ENCODE results near the gene SLC38A11.

The SLC38A11 gene

DNA sequence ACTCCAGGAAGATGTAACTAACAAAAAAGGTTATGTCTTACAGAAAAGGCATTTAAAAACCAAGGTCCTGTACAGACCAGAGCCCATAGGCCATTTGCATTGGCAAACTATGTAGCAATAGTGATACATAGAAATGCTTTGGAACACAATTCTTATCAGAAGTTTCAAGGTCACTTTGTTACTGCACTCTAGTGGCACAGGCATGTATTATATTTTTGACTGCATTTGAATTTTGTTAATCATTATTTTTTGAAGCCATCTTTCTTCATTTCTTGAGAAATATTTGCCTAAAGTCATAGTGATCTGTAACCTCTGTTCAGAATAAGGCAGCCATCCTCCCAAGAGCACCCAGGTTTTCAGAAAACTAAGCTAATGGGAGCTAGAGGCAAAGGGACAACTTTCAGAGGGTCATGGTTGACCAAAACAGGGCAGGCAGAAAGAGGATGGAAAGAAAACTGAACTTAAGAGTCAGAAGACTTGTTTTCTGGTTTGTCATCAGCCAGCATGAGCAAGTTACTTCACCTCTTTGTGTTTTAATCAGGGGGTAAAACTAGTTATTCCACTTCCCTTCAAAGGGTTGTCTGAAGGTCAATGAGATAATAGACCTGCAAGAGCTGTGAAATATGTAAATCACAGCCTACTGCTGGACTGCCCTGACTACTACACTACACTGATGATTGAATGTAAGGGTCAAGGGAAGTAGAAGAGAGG, 41.5 kb downstream of the SLC38A11 start:
- no peak for DNase-seq

DNA sequence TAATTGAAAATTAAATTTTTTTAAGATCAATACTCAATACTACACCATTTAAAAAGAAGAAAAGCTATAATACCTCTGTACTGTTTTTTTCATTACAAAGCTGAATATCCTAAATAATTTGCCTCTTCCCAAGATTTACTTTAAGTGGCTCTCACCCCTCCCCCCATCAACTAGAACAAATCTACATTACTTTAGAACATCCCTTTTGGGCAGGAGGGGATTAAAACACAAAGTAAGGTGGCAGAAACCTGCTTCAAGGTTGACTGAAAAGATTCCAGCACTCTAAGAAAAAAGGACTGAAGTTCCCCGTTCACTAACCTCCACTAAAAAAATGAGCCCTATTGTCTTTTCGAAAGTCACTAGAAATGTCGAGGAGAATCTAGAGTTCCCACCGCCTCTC, 42.3 kb downstream of the SLC38A11 start:
- DNase-seq, result no peak

DNA sequence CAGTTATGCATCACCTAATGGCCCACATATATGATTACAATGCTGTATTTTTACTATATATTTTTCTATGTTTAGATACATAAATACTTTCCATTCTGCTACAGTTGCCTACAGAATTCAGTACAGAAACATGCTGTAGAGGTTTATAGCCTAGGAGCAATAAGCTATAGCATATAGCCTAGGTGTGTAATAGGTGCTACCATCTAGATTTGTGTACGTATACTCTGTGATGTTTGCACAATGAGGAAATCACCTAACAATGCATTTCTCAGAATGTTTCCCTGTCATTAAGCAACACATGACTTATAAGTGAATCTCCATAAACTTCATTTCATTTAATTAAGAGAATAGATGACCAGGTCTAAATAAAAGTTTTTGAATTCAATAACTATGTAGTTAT, 43.5 kb downstream of the SLC38A11 start:
- DNase-seq, result no peak

DNA sequence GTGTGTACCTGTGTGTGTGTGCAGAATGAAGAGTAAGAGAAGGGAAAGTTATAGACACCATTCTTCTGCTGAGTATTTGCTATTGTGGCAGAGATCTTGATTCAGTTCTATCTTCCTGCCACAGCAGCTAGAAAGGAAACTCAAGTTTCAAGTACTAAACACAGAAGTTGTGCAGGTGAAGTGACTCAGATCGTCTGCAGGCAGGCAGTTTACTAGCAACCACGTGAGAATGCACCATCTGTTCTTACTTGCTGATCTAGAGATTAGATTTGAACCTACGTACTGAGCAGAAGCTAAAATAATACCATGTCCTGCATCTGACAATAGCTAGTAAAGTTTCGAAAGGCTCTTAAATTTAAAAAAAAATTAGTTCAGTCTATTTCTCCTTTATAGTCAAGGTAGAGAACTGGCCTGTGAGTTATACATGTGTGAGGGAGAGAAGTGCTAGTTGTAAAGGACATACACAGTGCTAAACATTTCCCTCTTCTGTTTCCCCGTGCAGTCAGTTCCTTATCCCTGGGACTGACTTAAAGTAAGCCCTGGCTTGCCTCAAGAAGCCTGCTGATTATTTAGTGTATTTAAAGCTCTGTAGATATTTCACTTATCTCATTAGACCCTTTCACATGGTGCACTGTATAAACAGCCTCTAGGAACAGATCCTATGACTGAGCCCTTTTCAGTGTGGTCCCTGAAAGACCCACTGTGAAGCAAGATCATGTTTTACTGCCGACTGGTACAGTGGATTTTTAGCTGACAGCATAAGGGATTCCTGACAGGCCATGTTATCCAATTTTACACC, 45.0 kb downstream of the SLC38A11 start:
- no peak for DNase-seq

DNA sequence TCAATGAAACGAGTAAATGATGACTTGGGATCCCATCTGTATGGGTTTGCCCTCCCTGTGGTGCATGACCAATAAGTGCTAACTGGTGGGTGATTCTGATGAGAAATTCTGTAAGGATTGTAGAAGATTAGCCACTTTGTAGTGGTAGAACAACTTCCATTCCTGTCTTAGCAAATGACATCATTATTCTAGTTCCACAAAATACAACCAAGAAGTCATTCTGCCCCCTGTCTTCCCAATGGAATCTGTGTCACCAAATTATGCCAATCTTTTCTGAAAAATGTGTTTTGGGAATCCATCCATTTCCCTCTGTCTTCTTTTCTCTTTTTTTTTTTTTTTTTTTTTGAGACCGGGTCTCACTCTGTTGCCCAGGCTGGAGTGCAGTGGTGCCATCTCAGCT, 48.4 kb downstream of the SLC38A11 start:
- DNase-seq, result no peak

DNA sequence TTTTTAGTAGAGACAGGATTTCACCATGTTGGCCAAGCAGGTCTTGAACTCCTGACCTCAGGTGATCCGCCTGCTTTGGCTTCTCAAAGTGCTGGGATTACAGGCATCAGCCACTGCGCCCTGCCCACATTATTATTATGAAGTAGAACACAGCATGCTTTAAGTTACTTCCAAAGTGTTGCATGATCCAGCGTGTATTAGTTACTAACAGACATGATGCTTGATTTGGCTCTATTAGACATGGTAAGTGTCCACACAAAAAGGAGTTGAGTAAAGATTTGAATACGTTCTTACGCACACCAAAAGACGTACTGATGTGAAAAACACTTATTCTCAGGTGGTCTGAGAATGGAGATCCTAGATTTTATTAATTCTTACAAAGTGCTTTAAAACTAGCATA, 50.0 kb downstream of the SLC38A11 start:
- DNase-seq, result no peak

DNA sequence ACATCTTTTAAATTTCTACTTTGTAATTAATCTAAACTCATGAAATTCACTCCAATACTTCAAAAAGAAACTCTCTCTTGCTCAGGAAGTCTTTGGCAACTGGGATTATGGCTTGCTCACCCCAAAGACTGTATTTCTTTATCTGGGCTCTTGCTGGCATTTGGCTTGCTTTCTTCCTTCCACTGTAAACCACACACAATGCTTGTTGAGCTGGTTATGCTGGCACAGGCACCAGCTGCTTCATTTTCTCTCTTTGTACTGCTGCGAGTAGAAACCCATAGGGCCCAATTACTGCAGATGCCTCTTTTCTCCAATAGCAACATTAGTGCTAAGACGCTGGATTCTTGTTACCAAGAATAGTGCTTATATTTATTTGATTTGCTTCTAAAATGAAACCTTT, 51.4 kb downstream of the SLC38A11 start:
- no peak for DNase-seq

DNA sequence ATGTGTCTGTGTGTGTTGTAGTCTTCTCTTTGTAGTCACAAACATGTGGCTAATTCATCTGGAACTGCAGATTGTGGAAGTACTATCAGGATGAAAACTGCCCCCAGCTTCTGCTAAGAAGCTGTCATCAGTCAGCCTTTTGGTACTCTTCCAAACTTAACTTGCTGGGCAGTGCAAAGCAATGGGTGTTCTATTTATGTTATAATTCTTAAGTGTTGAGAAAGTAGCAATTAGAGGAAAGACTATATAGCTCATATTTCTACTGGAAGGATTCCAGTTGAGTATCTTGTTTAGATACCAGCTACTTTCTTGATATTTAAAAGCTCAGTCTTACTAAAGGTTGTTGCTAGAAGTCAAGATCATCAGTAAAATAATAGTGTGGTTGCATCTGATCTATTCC, 52.1 kb downstream of the SLC38A11 start:
- no peak for DNase-seq

DNA sequence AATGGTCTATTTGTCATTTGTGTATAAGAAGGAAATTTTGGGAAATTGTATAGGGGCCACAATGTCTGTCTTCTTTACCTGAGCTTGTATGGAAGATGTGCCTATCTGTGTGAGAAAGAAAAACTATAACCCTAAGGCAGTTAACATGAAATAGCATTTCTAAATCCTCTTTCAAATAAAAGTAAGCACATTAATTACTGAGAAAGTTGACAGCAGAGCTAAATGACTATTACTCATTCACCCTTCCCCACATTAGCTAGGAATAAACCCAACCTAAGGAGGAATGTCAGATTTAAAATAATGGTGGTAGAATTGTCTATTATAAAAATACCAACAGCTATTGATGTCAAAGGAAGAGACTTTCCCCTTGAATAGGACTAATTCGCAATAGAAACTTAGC, 56.2 kb downstream of the SLC38A11 start:
- no peak for DNase-seq

DNA sequence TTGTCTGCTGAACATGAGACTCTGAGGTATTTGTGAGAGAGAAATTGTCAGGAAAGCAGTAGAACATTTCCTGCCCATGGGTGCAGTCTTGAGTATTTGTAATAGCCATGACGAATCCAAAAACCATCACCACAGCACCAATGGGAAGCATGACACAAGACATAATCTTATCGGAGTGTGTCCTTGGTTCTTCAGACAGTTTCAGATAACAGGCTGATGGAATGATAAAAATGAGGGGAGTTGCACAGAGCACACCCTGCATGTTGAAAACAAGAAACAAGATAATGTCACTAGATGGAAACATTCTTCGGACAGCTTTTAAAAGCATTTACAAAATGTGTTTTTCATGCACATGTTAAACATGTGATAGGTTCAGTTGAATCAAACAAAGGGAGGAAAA, 56.9 kb downstream of the SLC38A11 start:
- no peak for DNase-seq

DNA sequence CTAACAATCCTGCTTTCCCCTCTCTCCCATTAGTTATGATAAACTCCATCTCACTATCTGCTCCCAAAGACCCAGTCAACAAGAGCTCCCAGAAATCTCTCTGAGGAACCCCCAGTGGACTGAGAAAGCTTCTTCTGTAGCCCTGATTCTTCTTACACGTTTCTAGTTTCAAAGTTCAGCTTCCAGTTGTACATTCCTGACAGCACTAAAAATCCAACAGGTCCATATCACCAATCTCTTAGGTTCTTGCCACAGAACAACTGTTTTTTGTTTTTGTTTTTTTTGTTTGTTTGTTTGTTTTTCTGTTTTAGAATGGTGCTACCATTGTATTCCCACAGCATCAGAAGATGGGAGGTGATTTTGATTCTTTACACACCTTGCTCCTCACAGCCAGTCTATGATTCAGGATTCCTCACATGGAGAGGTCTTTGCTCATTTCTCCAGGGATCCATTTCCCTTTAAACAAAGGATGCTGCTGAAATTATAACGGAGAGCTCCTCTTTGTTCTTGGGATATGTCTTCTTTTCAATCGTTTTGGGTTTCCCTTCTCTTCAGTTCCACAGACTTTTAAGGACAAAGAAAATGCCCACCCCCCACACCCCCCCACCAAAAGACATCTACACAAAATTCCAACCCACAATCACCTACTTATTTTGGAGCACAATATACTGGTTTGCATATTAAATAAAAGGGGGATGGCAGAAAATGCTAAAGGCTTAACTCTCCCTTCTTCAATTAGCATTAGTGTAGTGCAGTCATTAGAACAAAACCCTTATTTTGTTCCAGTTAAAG, 57.7 kb downstream of the SLC38A11 start:
- DNase-seq, result no peak

DNA sequence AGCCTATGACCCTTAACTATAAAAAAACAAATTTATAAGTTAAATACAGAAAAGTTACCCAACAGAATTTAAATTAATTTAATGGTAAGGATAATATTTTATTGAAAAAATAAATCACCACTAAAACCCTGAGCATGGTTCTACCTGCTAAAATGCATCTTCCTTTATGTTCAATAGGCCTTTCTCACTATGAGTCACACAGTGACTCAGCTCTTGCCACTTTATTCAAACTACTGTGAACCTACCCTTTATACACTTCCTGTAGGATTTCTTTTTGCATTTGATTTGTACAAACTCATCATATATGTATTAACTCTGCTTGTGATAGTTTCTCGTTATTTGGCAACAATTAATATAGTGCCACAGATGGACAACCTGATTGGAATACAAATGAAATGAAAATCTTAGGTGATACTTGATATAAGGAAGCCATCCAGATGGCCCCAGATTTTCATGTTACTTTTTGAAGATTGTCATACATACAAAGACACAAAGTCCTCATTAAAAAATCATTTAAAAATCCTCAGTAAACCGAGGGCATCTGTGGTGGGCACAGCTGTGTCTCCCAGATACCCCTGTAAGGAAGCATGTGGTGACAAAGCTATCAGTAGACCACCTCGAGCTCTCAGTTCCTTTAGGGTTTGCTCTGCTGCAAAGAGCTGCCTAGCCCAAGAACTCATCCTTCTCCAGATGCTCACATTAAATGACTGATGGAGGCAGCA, 58.5 kb downstream of the SLC38A11 start:
- DNase-seq, result no peak

DNA sequence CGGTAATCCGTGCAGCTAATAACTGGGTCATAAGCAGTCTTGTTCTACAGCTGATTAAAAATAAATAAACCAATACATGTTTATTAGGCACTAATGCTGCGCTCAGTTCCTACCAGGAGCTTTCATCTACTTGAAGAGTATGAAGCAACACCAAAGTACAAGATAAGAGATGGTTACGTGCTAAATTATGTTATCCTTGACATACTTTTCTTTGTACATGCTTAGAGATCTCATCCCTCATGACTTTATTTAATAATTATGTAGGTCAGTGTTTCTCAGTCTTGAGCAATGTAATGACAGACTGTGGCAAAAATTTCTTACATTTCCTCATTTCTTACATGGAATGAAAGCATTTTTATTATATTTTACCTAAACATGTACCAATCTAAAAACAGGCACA, 59.1 kb downstream of the SLC38A11 start:
- no peak for DNase-seq

DNA sequence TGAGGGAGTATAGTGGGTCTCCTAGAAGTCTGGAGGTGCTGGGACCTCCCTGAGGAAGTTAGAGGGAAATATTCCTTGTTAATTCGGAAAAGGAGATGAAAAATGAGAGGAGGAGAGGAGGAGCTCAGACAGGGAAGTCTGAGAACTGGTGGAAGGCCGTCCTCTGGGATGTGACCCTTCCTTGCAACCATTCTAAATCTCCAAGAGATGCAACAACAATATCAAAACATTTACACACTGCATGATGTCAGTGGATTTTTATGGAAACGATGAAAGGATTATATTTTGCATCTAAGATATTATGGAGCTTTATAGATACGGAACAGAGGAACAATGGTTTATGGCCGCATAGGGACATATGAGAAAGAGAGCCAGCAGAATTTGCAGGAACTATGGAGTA, 63.9 kb downstream of the SLC38A11 start:
- no peak for DNase-seq

DNA sequence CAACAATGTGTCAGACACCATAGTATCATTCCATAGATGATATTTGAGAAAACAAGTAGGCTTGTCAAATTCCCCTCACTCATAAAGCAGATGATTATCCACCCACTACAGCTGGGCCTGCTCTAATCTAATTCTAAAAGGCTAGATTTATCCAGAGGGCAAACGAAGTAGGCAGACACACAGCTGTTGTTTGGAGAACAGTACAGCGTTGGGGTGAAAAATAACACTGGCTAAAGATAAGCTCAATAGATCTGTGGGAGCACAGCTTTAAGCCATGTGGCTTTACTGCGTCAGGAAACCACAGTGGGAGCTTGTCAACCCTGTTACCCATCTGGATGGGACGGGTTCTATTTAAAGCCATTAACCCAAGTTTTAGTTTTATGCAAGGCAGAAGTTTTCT, 64.8 kb downstream of the SLC38A11 start:
- DNase-seq, result no peak

DNA sequence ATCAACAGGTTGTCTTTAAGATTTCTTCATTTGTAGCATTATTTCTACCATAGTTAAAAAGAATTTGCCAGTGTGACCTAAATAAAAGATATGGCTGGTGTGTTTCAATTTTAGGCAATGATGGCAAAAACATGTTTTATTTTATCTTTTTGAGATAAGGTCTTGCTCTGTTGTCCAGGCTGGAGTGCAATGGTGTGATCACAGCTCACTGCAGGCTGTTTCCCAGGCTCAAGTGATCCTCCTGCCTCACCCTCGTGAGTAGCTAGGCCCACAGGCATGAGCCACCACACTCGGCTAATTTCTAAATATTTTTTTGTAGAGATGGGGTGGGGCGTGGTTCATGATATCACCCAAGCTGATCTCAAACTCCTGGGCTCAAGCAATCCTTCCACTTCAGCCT, 66.7 kb downstream of the SLC38A11 start:
- no peak for DNase-seq

DNA sequence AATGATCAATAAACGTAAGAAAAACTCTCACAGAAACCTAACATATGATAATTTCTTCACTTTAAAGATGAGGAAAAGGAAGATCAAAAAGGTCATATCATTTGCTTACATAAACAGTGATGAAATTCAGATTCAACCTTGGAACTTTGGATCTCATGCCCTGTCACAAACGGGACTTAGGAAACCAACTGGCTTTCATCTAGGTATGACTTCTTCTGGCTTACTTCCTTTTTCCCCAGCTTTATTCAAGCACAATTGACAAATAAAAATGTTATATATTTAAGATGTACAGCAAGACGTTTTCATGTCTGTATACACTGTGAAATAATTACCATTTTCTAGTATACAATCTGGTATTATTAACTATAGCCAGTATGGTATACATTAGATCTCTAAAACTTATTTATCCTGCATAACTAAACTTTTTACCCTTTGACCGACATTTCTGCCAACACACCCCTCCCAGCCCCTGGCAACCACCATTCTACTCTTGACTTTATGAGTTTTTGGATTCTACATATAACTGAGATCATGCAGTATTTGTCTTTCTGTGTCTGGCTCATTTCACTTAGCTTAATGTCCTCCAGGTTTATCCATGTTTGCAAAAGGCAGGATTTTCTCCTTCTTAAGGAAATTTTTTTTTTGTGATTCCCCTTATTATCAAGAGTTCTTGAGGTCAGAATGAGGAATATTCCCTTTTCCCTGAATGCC, 67.7 kb downstream of the SLC38A11 start:
- DNase-seq, result no peak

DNA sequence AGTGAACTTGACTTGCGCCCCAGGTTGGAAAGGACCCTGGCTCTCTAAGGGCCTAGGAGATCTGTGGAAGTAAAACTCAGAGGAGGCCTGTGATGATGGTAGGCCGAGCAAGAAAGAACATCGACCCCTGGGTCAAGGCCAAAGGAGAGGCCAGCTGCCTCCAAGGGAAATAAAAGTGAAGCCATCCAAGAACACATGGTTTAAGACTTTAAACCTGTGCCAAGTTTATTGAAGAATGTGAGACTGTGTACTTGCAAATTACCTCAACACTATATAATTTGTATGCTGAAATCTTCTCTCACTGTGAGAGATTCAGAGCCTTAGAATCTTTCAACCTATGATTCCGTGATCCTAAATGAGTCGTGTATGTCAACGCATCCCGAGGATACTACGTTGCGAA, 73.0 kb downstream of the SLC38A11 start:
- no peak for DNase-seq

DNA sequence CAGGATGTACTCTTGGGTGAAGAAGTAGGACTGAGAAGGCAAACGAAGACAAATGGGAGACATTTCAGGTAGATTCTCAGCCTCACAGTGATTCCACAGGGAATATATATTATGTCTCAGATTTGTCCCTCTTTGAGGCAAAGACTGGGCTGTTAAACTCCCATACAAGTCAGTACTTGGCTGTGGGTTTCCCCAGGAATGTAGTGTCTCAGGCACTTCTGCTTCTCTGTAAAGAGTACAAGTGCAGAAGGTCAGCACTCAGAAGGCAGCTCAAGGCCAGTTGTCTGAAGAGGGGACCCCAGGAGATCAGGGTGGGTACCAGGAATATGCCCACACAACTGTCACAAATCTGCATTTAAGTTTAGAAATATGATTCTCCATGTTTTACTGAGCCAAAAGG, 73.8 kb downstream of the SLC38A11 start:
- no peak for DNase-seq

DNA sequence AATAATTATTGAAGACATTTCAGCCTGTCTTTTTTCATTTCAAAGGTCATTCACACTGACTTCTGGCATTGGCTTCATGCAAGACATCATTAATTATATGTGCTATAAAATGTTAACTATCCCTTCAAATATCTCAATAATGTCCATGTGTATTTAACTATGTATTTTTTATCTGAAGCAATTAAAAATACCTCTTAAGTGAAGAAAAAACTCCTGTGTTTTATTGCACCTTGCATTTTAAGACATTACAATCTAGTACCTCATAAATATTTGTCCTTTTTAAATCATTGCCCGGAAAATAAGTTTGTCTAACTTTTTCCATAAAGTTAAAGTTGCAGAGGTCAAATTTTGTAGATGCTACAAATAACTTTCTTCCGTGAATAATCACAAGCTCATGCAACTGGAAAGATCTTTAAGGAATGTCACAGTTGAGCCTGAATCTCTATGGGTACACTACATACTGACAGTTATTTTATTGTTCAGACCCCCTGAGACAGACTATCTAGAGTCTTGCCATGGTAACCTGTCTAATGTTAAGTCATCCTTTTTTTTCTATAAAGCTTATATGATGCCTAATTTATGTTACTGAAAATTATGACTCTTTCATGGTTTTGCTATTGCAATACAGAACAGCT, 75.3 kb downstream of the SLC38A11 start:
- no peak for DNase-seq

DNA sequence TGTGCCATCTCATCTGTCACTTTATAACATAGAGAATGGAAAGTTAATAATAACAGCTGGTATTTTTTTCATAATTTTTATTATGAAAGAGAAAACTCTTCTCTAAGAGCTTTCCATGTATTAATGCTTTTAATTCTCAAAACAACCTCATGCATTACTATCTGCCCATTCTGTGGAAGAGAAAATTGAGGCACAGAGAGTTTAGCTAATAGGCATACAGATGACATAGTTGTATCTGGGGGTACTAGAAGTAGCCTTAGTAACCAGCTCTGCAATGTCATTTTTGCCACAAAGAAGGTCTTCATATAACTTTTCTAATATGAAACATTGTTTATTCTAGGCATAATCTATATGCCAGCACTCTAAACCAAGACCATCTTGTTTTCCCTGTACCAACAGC, 77.4 kb downstream of the SLC38A11 start:
- no peak for DNase-seq

DNA sequence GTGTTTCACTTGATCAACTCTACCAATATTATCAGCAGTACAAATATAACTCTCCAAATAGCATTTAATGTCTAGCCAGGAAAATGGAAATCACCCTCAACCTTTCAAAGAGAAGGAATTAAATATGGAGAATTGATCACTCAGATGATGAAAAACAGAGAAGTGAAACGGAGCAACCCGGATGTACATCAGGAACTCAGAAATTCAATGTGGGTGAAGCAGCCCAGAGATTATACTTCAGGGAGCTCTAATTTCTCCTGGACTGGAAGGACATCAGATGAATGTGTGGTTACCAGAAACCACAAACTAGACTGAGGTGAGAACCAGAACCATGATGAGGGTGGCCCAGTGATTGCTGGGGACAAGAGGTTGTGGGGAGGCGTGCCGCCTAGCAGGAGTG, 78.2 kb downstream of the SLC38A11 start:
- DNase-seq, result no peak
